GM23248 (cell line): ENCODE measurements around the gene PPP1R3E. TPM values are rescaled to one million over a fixed set of nuclear protein-coding genes. Genes with fewer than 3 reads are reported as not detected.

Experiments
- DNase-seq: peaks from one replicate; pipeline ENCODE4 v3.0.0-alpha.2; 2015
- H2AFZ ChIP-seq: fragments of 200-600 bp; sonication (generic); 2 replicates; pipeline ENCODE4 v1.6.1; 2016; ENCODE audit warnings: antibody characterized with exemption
- H3F3A ChIP-seq: fragments of 200-600 bp; sonication (generic); 2 replicates; pipeline ENCODE4 v1.6.1; 2016; ENCODE audit warnings: mild to moderate bottlenecking, antibody characterized with exemption, mixed run types; ENCODE audit not compliant: insufficient read depth
- H3K27ac ChIP-seq: fragments of 200-600 bp; sonication (generic); 2 replicates; pipeline ENCODE4 v1.5.1; 2016; ENCODE audit warnings: mild to moderate bottlenecking
- H3K27me3 ChIP-seq: fragments of 200-600 bp; sonication (generic); replicated peaks from 2 replicates; pipeline ENCODE4 v1.6.1; 2016; ENCODE audit warnings: mild to moderate bottlenecking; ENCODE audit not compliant: insufficient read depth
- H3K36me3 ChIP-seq: fragments of 200-600 bp; sonication (generic); 2 replicates; pipeline ENCODE4 v1.6.1; 2016; ENCODE audit warnings: low read depth, mild to moderate bottlenecking
- H3K4me1 ChIP-seq: fragments of 200-600 bp; sonication (generic); 2 replicates; pipeline ENCODE4 v1.6.1; 2016; ENCODE audit warnings: mild to moderate bottlenecking; ENCODE audit not compliant: insufficient read depth
- H3K4me2 ChIP-seq: fragments of 200-600 bp; sonication (generic); one replicate; pipeline ENCODE4 v1.6.1; 2016; ENCODE audit warnings: mild to moderate bottlenecking; ENCODE audit not compliant: unreplicated experiment
- H3K4me3 ChIP-seq: fragments of 200-600 bp; sonication (generic); 2 replicates; pipeline ENCODE4 v1.5.1; 2016; ENCODE audit warnings: mild to moderate bottlenecking
- H3K79me2 ChIP-seq: fragments of 200-600 bp; sonication (generic); 2 replicates; pipeline ENCODE4 v1.6.1; 2016; ENCODE audit warnings: mild to moderate bottlenecking; ENCODE audit not compliant: insufficient read depth
- H3K9ac ChIP-seq: fragments of 200-600 bp; sonication (generic); 2 replicates; pipeline ENCODE4 v1.6.1; 2016; ENCODE audit warnings: mild to moderate bottlenecking
- H3K9me2 ChIP-seq: fragments of 200-600 bp; sonication (generic); 2 replicates; pipeline ENCODE4 v1.6.1; 2016; ENCODE audit warnings: mixed run types, mild to moderate bottlenecking, moderate library complexity; ENCODE audit not compliant: insufficient read depth
- H3K9me3 ChIP-seq: fragments of 200-600 bp; sonication (generic); one replicate; pipeline ENCODE4 v1.6.1; 2017; ENCODE audit warnings: low read depth
- H4K20me1 ChIP-seq: fragments of 200-600 bp; sonication (generic); 2 replicates; pipeline ENCODE4 v1.6.0; 2016; ENCODE audit not compliant: insufficient read depth
- EZH2 ChIP-seq: fragments of 200-600 bp; sonication (generic); IDR thresholded peaks from 2 replicates; pipeline ENCODE4 v1.6.1; 2018; ENCODE audit warnings: antibody characterized with exemption, mild to moderate bottlenecking; ENCODE audit not compliant: insufficient read depth, poor library complexity, severe bottlenecking
- EZH2phosphoT487 ChIP-seq: fragments of 200-600 bp; sonication (generic); IDR thresholded peaks from 2 replicates; pipeline ENCODE4 v1.6.1; 2018; ENCODE audit warnings: antibody characterized with exemption, moderate library complexity, mild to moderate bottlenecking, low read depth; ENCODE audit not compliant: insufficient read depth
- WGBS, 2 experiments: methylation state at CpG; one replicate each; pipeline ENCODE4 v1.1.6; 2015 to 2017; ENCODE audit warnings: low lambda C conversion rate in 2 of 2, low coverage in 1 of 2; ENCODE audit errors: missing lambda C conversion rate in 2 of 2; 5-methylcytosine and 5-hydroxymethylcytosine counted together
- in situ Hi-C: fragments of 300-500 bp; cut with MboI; formaldehyde crosslinking; loops from 2 replicates; pipeline ENCODE4 v1.15.0; 2020
- polyA plus RNA-seq: library from polyadenylated mRNA; unstranded; fragments of >200 nt; fragmentation: Nextera tagmentation; extraction: Ambion mirVana; gene quantifications from 2 replicates; pipeline ENCODE4 v1.2.1, GENCODE V29; 2016
- total RNA-seq: library from RNA; depleted of rRNA; stranded (reverse); fragments of >200 nt; shearing (Covaris generic); gene quantifications from 2 replicates; pipeline ENCODE4 v1.2.3, GENCODE V29; 2014; rRNA removed

PPP1R3E gene, protein sequence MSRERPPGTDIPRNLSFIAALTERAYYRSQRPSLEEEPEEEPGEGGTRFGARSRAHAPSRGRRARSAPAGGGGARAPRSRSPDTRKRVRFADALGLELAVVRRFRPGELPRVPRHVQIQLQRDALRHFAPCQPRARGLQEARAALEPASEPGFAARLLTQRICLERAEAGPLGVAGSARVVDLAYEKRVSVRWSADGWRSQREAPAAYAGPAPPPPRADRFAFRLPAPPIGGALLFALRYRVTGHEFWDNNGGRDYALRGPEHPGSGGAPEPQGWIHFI
- 4.1 and 4.3 TPM in 2 replicates for total RNA-seq
- 1.4 and 1.6 TPM in 2 replicates for polyA plus RNA-seq

DNA sequence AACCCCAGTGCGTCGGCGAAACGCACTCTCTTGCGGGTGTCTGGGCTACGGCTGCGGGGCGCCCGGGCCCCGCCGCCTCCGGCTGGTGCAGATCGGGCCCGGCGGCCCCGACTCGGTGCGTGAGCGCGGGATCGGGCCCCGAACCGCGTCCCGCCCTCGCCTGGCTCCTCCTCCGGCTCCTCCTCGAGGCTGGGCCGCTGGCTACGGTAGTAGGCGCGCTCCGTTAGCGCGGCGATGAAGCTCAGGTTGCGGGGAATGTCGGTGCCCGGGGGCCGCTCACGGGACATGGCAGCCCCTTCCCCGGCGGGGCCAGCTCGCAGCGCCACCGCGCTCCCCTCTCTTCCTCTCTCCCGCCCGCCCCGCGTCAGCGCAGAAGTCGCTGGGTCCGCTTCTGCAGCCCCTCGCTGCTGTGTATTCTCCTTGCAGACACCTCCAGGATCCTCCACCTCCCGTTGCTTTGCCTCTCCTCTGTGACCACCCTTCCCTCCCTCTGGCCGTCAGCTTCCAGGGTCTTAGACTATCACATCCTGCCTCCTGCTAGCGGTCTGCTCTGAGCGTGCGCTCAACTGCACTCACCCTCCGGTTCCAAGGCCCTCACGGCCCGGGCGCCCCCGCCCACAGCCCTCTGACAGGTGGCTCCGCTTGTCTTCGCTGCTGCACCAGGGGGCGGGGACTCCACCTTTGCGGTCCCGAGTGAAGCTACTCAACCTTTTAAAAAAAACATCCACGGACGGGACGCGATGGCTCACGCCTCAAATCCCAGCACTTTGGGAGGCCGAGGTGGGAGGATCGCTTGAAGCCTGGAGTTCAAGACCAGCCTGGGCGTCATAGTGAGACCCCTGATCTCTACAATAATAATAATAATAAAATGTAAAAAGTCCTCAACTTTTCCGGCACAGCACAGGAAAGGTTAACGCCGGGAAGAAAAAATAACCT, at the start of gene PPP1R3E:
Gene PPP1R3E, minus strand, starts transcription at position 570 of the 936 bp plus-strand sequence. Its CDS starts 283 bp downstream, at position 287.
- H3K79me2 ChIP-seq, result peaks cover 10% of the 10 kb centered on the region
- H3K9ac ChIP-seq, result peak within 1 kb of the TSS; percentile 91
- H3K4me3 ChIP-seq, result peak within 1 kb of the TSS; percentile 87
- no peaks in the 10 kb centered on the region for H3K9me2 ChIP-seq
- H3K27ac ChIP-seq, result peak within 1 kb of the TSS; percentile 86
- H3K4me2 ChIP-seq, result peak within 1 kb of the TSS; percentile 89
- peaks cover 32% of the 10 kb centered on the region for H3K4me1 ChIP-seq
- TF ChIP-seq EZH2 (no peak), EZH2phosphoT487 (no peak)
- no peaks in the 10 kb centered on the region for H3K9me3 ChIP-seq
- no peaks in the 10 kb centered on the region for H3K36me3 ChIP-seq
- peak within 1 kb of the TSS; percentile 91 for H2AFZ ChIP-seq
- H3K27me3 ChIP-seq, result no peaks in the 10 kb centered on the region
- peak; percentile 87 for DNase-seq
- in situ Hi-C loops, result no loop called here
- no peaks in the 10 kb centered on the region for H4K20me1 ChIP-seq
- H3F3A ChIP-seq, result peaks cover 40% of the 10 kb centered on the region
- WGBS, 2 experiments, result 5% methylated on average over 58 to 64 of the region's 81 CpGs

DNA sequence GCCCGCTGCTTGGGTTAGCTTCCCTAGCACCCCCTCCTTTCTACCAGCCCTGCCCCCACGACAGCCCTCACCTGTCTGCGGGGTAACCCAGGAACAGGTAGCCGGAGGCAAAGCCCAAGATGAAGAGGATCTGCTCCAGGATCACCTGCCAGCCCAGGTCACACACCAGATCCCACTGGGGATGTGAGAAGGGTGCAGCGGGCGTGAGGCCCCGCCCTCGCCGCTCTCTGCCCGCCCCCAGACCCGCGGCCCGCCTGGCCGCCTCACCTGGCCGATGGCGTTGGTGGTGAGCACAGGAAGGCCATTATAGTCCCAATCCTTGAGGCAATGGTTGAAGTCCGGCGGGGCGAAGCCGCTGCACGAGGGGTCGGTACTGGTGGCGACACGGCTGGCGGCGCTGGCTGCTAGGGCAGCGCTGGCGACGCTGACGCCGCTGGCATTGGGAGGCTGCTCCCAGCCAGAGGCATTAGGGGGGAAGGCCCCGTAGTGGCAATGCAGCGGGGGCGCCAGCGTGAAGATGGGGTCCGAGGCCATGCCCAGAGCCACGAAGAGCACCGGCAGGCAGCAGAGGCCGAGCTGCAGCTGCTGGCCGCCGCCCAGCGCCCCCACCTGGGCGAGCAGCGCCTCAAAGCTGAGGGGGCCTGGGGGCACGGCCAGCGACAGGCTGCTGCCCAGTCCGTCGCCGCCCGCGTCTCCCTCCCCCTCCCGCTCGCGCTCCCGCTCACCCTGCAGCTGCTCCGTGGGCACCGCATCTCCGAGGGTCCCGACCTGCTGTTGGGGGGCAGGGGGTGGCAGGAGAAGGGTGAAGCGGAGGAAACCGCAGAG, 49.2 kb upstream of the PPP1R3E start:
- Histone ChIP-seq H3K4me1 (no peaks in the 10 kb centered on the region), H3K9me2 (no peaks in the 10 kb centered on the region), H3K9me3 (no peaks in the 10 kb centered on the region), H3K36me3 (no peaks in the 10 kb centered on the region), H3K9ac (peak overlapping the region; percentile 65), H3K79me2 (no peaks in the 10 kb centered on the region), H3K27me3 (no peaks in the 10 kb centered on the region), H3K27ac (no peak overlapping the region), H2AFZ (peak overlapping the region; percentile 57), H4K20me1 (no peaks in the 10 kb centered on the region), H3F3A (no peaks in the 10 kb centered on the region), H3K4me2 (peak overlapping the region; percentile 81), H3K4me3 (peak overlapping the region; percentile 77)
- in situ Hi-C loops, result no loop called here
- TF ChIP-seq EZH2 (no peak), EZH2phosphoT487 (no peak)
- 7 to 10% methylated on average over 50 to 58 of the region's 61 CpGs for WGBS, 2 experiments
- peak; percentile 34 for DNase-seq

DNA sequence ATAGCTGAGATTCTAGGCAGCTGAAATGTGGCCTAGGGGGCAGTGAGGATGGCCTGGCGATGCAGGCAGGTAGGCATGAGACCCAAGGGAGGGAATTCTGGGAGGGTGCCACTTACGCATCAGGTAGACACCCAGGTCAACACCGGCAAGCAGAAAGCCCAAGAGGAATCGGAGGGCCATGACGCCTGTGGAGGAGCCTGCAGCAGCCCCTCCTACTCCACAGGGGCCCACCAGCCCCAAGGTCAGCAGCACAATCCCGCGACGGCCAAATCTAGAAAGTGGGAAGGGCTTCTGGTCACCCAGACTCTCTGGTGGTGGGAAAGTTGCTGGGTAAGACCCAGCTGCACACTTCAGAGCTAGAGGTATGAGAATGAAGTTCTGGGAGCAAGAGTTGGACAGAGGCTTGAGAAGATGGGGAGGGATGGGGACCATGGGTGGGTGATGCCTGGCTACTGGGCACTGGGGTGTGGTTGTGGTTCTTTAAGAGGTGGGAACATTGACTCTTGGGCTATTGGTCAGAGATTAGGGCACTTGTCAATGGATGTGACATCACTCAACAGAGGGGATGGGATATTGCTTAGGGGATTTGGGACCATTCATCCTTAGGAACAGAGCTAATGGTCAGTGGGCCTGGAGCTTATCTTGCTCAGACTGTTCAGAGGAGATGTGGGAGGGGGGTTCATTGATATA, 46.6 kb upstream of the PPP1R3E start:
- no peak for DNase-seq

More for the DNA sequence above, 46.6 kb upstream of the PPP1R3E start:
- Histone ChIP-seq H3K36me3 (no peaks in the 10 kb centered on the region), H3K9me3 (no peaks in the 10 kb centered on the region), H3K27ac (no peak overlapping the region), H3F3A (no peaks in the 10 kb centered on the region), H2AFZ (no peak overlapping the region), H3K4me3 (no peak overlapping the region), H3K9me2 (no peaks in the 10 kb centered on the region), H3K4me1 (no peaks in the 10 kb centered on the region), H3K4me2 (no peak overlapping the region), H3K27me3 (no peaks in the 10 kb centered on the region), H3K79me2 (no peaks in the 10 kb centered on the region), H3K9ac (no peak overlapping the region), H4K20me1 (no peaks in the 10 kb centered on the region)
- TF ChIP-seq EZH2phosphoT487, result no peak
- no peak for TF ChIP-seq EZH2
- in situ Hi-C loops, result no loop called here
- 87 to 94% methylated on average over 8 of the region's 8 CpGs for WGBS, 2 experiments
